ENCODE results near the gene AFAP1L2.

The AFAP1L2 gene

DNA sequence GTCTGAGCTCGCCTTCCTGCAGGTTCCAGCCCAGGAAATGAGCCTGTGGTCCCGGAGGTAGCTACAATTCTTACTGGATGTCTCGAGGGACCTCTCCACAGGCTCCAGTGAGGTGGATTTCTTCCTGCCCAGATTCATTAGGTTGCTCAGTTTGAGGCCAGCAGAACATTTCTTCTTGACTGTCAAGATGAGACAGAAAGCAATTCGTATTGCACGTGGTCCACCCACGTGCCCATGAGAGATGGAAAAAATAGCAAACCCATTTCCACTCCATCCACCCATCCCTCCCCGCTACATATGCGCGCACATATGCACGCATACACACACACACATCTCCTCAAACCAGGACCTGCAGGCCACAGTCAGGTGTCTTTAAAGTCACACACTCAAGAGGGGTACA is 96.6 kb downstream of the AFAP1L2 start:
- DNase-seq: no peak

DNA sequence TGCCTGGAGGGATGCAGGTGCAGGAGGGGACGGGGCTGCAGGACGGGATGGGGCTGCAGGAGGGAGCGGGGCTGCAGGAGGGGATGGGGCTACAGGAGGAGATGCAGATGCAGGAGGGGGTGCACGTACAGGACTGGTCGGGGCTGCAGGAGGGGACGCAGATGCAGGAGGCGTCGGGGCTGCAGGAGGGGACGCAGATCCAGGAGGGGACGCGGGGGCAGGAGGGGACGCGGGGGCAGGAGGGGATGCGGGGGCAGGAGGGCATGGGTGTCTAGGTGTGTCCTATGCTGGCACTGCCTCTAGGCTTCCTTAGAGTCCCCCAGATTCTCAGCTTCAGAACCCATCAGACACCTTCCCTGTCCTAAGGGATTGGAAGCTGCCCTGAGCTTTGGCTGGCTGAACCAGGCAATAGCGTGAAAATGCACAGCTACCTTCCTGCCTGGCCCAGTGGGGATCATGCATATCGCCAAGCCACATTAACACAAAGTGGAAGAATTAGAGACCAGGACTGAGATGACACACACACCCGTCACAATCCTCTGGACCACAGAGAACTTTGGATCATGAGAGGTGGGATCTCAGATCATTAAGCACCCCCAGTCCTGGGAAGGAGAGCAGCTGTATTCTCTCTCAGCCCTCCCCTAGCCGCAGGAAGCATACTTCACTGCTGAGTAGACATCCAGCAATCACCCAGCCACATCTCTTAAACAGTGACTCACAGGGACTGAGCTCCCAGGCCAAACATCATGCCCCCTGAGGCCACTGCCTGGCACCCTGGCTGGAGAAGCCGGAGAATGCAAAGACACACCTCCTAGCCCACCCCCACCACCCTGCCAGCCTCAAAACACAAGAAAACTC is 98.0 kb downstream of the AFAP1L2 start:
- DNase-seq: no peak

DNA sequence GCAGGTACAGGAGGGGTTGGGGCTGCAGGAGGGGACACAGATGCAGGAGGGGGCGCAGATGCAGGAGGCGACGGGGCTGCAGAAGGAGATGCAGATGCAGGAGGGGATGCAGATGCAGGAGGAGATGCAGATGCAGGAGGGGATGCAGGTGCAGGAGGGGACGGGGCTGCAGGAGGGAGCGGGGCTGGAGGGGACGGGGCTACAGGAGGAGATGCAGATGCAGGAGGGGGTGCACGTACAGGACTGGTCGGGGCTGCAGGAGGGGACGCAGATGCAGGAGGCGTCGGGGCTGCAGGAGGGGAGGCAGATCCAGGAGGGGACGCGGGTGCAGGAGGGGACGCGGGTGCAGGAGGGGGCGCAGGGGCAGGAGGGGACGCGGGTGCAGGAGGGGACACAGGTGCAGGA is 98.8 kb downstream of the AFAP1L2 start:
- DNase-seq: no peak

DNA sequence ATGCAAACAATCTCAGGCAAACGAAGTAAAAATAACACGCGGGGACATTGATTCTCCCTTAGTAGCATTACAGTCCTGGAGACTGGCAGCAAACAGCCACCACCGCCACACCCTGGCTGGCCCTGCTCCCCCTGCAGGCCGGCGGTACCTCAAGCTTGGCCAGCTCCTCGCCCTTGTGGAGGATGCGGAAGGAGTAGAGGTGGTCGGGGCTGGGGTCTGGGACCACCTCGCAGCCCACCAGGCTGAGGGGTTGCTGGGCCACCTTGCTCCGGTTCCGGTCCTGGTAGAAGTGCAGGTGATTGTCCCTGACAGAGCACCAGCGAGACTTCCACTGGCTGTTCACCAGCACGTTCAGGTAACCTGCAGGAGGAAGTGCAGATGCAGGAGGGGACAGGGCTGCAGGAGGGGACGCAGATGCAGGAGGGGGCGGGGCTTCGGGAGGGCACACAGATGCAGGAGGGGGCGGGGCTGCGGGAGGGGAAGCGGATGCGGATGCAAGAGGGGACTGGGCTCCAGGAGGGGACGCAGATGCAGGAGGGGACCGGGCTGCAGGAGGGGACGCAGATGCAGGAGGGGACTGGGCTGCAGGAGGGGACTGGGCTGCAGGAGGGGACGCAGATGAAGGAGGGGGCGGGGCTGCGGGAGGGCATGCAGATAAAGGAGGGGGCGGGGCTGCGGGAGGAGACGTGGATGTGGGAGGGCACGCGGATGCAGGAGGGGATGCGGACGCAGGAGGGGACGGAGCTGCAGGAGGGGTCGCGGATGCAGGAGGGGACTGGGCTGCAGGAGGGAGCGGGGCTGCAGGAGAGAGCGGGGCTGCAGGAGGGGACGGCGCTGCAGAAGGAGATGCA is 99.5 kb downstream of the AFAP1L2 start:
- DNase-seq: peak; percentile 36

DNA sequence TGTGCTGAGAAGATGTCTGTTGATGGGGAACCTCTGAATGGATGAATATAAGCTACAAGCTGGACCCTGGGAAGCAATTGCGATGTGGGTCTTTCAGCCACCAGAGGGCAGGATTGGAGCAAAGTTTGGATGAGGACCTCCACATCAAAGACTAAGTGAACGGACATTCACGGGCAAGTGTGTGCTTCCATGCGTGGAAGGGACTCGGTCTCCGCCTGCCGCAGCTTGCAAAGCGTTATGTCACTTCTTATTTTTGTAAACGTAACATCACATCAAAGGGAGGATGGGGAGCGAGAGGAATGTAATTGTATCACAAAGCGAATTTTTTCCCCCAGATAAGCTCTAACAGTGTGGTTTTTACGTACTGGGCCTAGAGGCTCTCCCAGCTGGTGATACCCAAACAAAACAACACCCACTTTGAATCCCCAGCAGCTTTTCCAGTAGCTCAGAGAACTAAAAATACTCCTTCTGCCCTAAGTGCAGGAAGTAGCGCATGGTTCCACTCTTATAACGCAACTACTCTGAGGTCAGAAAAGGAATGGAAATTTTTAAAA is 100.2 kb downstream of the AFAP1L2 start:
- peak; percentile 78 for DNase-seq

DNA sequence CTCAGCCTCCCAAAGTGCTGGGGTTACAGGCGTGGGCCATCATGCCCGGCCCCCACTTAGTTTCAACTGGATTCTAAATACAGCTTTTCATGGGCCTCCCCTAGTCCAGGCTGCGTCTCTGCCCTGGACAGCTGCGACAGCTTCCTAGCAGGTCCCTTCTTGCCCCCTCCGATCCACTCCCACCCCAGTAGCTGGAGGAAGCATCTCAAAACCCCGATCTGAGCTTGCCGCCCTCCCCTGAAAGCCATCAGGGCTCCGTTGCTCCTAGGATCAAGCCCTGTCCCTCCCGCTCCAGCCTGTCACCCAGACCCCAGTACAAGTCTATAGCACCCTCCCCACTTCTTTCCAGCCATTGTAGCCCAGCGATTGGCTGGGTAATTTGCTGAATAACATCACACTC is 100.7 kb downstream of the AFAP1L2 start:
- DNase-seq: no peak

DNA sequence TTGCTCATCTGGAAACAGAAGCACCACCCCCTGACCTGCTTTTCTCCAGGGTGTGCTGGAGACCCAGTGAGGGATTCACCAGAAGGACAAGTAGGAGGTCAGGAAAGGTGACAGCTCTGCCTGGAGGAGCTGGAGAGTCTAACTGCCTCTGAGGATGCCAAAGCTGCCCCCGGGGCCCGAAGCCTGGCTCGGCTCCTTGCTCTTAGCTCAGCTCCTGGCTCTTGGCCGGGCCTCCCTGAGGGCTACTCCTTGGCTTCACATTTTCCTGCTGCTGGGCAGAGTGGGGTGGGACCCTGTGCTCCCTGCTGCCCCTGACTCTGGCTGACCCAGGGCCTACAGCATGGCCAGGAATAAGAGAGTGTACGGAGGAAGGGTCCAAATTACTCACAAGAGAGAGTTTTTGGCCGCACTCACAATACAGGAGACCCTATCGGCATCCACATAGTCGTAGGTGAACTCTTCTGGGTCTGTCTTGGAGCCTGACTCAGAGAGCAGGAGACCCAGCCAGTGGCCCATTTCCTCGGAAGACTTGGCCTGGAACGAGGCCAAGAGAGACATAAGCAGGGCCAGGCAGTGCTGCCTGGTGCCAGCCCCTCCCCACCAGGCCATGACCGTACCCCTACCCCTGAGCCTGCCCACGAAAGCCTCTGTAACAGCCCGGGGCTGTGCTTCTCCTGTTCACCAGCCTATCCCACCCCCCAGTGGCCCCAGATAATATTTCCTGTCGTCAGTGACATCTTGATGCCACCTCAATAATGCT is 102.2 kb downstream of the AFAP1L2 start:
- no peak for DNase-seq

DNA sequence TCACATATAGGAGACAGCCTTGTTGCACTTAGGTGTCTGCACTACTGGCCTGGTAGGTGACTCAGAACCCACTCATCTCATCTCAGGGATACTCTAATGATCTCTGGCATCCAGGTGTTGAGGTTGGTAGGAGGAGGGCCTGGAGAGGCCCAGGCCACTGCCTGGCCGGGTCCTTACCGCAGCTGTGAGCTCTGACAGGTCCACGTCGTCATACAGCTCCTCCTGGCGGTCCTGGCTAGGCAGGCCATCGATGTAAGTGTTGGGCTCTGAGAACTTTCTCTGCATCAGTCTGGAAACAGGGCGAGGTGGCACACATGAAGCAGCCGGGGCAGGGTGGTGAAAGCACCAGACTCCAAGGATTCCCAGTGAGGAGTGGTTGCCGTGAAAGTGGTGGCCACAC is 103.1 kb downstream of the AFAP1L2 start:
- no peak for DNase-seq

DNA sequence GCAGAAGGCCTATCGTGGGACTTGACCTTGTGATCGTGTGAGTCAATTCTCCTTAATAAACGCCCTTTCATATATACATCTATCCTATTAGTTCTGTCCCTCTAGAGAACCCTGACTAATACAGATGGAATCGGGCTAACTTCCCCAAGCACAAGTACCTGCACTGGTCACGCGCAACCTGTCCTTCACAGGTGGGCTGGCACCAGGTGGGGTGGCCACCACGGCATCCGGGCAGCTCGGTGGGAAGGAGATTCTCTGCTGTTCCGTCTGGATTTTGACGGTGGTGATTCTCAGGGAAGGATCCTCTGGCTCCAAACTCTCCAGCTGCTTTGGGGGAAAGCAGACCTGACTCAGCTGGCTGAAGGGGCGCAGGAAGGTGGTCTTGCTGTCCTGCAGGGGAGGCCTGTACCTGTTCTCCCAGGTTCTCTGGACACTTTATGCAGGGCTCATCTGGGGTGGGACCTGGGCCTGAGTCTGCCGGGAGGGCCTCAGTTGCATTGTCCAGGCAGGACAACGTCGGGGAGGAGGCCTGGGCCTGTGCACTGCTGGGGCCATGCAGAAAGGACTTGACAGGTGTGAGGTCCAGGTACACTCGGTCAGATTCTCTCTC is 104.2 kb downstream of the AFAP1L2 start:
- no peak for DNase-seq

DNA sequence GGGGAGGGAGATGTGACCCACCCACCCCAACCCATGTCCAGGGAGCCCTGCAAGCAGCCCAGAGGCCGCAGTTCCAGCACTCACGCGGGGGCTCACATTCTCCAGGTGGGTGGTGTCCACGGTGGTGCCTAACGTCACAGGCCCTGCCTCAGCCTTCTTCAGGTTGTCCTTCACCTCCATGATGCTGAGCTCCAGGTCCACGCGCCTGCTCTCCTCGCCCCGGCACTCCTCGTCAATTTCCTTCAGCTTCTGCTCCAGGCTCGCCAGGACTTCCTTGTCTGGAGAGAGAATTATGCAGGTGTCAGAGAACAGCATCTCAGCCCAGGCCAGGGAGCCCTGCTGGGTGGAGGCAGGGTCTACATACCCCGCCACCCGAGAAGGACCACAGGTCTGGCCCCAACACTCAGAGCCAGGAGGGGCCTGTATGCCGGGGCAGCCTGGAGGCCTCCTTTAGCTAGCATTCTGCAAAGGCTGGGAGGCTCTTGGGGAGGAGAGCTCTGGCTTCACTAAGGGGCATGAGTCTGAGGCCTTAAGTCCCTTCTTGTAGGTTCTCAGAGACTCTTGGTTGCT is 107.1 kb downstream of the AFAP1L2 start:
- DNase-seq: no peak

DNA sequence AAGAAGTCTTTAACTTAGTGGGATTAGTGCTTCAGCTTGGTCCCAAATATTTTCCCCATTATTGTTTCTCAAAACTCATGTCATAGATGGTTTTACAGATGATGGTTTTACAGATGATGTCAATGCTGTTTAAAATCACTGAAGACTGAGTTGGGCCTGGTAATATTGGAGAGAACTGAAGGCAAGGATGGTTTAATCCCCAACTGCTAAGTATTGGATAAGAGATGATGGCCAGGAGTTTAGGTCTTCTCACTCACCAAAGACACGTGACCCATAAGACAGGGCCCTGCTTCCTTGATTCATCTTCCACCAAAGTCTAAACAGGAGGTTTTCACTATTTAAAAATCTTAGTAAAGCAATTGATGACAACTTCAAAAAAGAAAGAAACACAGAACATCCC is 108.9 kb downstream of the AFAP1L2 start:
- DNase-seq: no peak

DNA sequence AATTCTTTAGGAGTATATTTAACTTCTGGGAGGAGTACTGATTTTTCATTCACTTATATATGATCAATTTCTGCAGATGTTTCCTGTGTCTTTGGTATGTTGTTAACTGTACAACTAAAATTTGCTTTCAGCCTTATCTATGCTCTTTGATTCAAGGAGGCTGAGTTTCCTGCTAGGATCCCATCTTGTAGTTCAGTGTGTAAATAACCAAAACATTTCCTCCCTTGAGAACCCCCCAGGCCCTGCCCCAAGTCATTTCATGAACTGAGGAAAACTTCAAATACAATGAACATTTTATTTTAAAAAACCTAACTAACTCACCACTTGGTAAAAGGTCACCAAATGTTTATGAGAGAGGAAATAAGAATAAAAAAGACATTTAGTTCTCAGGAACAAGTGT is 109.8 kb downstream of the AFAP1L2 start:
- DNase-seq: no peak

DNA sequence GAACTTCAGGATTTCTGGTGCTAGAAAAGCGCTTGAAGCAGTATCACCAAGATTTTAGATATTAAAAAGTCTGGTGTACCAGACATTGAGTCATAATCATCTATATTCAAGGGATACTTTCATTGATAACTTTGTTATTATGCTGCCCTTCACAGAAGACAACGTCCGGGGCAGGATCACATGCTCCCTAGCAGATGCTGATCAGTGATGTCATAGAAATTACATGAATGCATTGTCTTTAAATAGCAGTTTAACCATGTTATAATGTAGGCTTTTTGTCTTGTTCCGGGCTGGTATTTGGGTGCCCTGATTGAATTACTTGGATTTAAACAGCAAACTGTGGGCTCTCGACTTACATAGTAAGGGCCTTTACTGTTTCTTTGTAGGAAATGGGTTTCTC is 111.2 kb downstream of the AFAP1L2 start:
- no peak for DNase-seq

DNA sequence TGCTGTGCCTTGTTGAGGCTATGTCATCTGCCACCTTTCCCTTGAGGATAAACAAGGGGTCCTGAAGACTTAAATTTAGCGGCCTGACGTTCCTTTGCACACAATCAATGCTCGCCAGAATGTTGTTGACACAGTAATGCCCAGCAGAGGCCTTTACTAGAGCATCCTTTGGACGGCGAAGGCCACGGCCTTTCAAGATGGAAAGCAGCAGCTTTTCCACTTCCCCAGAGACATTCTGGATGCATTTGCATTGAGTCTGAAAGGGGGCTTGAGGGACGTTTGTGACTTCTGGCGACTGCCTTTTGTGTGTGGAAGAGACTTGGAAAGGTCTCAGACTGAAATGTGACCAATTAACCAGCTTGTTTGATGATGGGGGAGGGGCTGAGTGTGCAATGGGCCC is 112.8 kb downstream of the AFAP1L2 start:
- DNase-seq: no peak

DNA sequence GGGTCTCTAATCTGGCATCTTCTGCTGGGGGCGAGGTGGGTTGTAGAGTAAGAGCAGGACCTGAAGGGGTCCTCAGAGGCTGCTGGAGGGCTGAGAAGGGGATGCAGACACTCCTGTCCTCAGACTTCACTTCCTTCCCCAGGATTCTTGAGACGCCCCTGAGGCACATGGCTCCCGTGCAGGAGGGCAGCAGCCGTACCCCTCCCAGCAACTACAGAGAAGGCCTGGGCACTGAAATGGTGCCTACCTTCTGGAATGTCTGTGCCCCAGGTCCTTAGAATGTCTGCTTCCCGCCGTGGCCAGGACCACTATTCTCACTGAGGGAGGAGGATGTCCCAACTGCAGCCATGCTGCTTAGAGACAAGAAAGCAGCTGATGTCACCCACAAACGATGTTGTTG is 113.2 kb downstream of the AFAP1L2 start:
- DNase-seq: no peak

DNA sequence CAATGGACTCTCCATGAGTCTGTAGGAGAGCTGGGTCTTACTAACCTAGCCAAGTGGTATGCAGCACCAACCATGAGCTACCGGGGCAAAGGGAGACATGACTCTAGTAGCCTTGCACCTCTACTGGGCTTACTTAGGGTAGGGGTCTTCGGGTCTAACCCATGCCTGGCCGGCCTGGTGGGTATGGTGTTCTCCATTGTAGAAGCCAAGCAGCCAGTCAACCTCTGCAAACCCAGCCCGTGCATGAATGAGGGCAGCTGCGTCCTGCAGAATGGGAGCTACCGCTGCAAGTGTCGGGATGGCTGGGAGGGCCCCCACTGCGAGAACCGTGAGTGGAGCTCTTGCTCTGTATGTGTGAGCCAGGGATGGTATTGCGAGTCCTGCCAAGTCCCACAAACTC is 114.3 kb downstream of the AFAP1L2 start:
- DNase-seq: no peak

DNA sequence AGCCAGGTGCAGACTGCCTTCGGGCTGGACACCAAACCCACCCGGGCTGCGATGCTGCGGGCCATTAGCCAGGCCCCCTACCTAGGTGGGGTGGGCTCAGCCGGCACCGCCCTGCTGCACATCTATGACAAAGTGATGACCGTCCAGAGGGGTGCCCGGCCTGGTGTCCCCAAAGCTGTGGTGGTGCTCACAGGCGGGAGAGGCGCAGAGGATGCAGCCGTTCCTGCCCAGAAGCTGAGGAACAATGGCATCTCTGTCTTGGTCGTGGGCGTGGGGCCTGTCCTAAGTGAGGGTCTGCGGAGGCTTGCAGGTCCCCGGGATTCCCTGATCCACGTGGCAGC is 115.2 kb downstream of the AFAP1L2 start:
- no peak for DNase-seq

DNA sequence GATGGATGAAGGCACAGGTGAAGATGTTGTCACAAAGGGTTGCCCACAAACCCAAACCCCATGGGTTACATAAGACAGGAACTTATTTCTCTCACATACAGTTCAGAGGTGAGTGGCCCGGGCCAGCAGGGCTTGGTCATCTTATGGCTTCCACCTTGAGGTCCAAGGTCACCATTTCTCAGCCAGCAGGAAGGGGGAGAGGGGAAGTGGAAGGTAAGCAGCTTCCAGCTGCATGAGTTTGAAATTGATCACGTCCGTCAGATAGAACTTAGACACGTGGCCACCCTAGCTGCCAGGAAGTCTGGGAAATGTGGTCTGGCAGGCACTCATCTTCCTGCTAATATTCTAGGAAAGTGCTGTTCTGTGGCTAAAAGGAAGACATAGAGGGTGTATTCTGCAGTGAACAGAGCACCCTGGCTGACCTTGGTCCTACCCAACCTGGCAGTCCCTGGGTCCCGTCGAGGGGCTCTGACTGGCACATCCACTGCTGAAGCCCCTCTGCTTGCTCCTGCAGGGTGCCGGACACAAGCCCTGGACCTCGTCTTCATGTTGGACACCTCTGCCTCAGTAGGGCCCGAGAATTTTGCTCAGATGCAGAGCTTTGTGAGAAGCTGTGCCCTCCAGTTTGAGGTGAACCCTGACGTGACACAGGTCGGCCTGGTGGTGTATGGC is 115.7 kb downstream of the AFAP1L2 start:
- no peak for DNase-seq

DNA sequence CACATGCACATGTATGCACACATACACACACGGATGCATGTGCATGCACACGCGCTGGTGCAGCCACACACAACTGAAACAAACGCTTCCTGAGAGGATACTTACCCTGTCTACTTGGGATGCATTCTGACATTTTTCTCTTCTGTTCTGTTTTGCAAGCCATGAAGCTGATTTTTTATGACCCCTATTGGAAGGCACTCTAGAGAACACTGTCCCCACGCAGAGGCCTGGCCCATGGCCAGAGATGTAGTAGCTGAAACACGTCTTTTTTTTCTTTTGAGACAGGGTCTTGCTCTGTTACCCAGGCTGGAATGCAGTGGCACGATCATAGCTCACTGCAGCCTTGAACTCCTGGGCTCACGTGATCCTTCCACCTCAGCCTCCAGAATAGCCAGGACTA is 117.4 kb downstream of the AFAP1L2 start:
- no peak for DNase-seq

DNA sequence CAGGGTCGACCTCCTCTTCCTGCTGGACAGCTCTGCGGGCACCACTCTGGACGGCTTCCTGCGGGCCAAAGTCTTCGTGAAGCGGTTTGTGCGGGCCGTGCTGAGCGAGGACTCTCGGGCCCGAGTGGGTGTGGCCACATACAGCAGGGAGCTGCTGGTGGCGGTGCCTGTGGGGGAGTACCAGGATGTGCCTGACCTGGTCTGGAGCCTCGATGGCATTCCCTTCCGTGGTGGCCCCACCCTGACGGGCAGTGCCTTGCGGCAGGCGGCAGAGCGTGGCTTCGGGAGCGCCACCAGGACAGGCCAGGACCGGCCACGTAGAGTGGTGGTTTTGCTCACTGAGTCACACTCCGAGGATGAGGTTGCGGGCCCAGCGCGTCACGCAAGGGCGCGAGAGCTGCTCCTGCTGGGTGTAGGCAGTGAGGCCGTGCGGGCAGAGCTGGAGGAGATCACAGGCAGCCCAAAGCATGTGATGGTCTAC is 118.3 kb downstream of the AFAP1L2 start:
- DNase-seq: no peak

DNA sequence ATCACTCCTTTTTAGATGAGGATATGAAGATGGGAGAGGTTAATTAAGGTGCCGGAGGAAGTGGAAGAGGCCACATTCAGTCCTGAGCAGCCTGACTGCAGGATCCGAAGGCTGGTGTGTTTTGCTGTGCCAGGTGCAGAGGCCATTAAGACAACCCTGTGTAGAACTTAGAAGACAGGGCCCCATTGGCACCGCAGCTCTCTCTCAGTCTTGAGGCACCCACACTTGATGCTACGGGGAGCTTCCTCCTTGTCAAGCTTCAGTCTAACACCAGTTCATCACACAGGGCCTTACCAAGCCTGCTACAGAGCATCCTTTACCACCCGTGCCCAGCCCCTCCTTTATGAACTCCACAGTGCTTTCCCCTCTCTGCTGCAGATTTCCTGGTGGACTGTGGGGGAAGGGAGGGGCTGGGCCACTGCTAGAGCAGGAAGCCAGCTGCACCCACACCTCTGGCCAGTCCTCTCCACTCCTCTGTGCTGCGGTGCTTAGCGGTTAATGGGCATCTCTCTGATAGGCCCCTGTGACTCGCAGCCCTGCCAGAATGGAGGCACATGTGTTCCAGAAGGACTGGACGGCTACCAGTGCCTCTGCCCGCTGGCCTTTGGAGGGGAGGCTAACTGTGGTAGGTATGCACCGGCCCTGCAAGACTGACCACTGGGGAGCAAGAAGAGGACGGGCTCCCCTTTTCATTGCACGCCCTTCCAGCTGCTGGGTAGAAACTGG is 119.8 kb downstream of the AFAP1L2 start:
- DNase-seq: no peak

All from suppressor macrophage treated with lipopolysaccharide for 4 hours (primary cell).